DOHH2 (cell line): ENCODE results near the gene COPS8.

ENCODE experiments used
- H3F3A ChIP-seq: fragments of 200-600 bp; sonication (generic), shearing (Covaris generic); 2 replicates; pipeline ENCODE4 v1.6.0; 2016; ENCODE audit warnings: antibody characterized with exemption, mild to moderate bottlenecking; ENCODE audit not compliant: control insufficient read depth, insufficient read depth
- H3K27ac ChIP-seq: fragments of 200-600 bp; sonication (generic); 2 replicates; pipeline ENCODE4 v1.5.1; 2014; ENCODE audit warnings: low read depth, mild to moderate bottlenecking, low read length, moderate library complexity
- H3K27me3 ChIP-seq: fragments of 200-600 bp; sonication (generic); 2 replicates; pipeline ENCODE4 v1.6.1; 2014; ENCODE audit warnings: mild to moderate bottlenecking, low read length, mixed read lengths; ENCODE audit not compliant: control insufficient read depth
- H3K36me3 ChIP-seq: fragments of 200-600 bp; sonication (generic); 2 replicates; pipeline ENCODE4 v1.6.1; 2014; ENCODE audit warnings: mild to moderate bottlenecking, low read length, moderate library complexity, mixed read lengths; ENCODE audit not compliant: control insufficient read depth
- H3K4me1 ChIP-seq: fragments of 200-600 bp; sonication (generic); 2 replicates; pipeline ENCODE4 v1.6.1; 2014; ENCODE audit warnings: mild to moderate bottlenecking, low read length, mixed read lengths; ENCODE audit not compliant: control insufficient read depth
- H3K4me2 ChIP-seq: fragments of 200-600 bp; sonication (generic); 2 replicates; pipeline ENCODE4 v1.6.0; 2014; ENCODE audit warnings: mild to moderate bottlenecking, low read length, moderate library complexity
- H3K4me3 ChIP-seq: fragments of 200-600 bp; sonication (generic); 2 replicates; pipeline ENCODE4 v1.5.1; 2014; ENCODE audit warnings: mild to moderate bottlenecking, low read length, mixed read lengths
- H3K79me2 ChIP-seq: fragments of 200-600 bp; sonication (generic); 2 replicates; pipeline ENCODE4 v1.6.1; 2014; ENCODE audit warnings: mild to moderate bottlenecking, low read length, mixed read lengths; ENCODE audit not compliant: control insufficient read depth
- H3K9me2 ChIP-seq: fragments of 200-600 bp; sonication (generic); replicated peaks from 2 replicates; pipeline ENCODE4 v1.6.1; 2014; ENCODE audit warnings: mild to moderate bottlenecking, low read length, mixed read lengths; ENCODE audit not compliant: control insufficient read depth
- H3K9me3 ChIP-seq: fragments of 200-600 bp; sonication (generic); 2 replicates; pipeline ENCODE4 v1.6.1; 2014; ENCODE audit warnings: antibody characterized with exemption, low read length, mixed read lengths; ENCODE audit not compliant: control insufficient read depth, insufficient read depth
- H4K20me1 ChIP-seq: fragments of 200-600 bp; sonication (generic); 2 replicates; pipeline ENCODE4 v1.6.0; 2014; ENCODE audit warnings: low read depth, mild to moderate bottlenecking, antibody characterized with exemption, low read length, moderate library complexity; ENCODE audit not compliant: control insufficient read depth, insufficient read depth
- CTCF ChIP-seq: fragments of 200-600 bp; sonication (generic); IDR thresholded peaks from one replicate; pipeline ENCODE4 v1.5.1; 2014; ENCODE audit warnings: antibody characterized with exemption, mild to moderate bottlenecking, low read depth, low read length; ENCODE audit not compliant: poor library complexity, severe bottlenecking
- EZH2phosphoT487 ChIP-seq: fragments of 200-600 bp; sonication (generic); IDR thresholded peaks from 2 replicates; pipeline ENCODE4 v1.6.1; 2017; ENCODE audit warnings: borderline replicate concordance, mild to moderate bottlenecking, antibody characterized with exemption, low read length, moderate library complexity, mixed read lengths

Gene COPS8

GRCh38 chr2:237122214-237122666 is 36.6 kb downstream of the COPS8 start:
- no peaks in the 10 kb centered on the region for H3K36me3 ChIP-seq
- H3K79me2 ChIP-seq = no peaks in the 10 kb centered on the region
- peaks cover 9% of the 10 kb centered on the region for H3K4me1 ChIP-seq
- H3K4me2 ChIP-seq = no peak overlapping the region
- TF ChIP-seq CTCF (peak; percentile 50), EZH2phosphoT487 (no peak)
- no peaks in the 10 kb centered on the region for H3K27me3 ChIP-seq
- H3K9me3 ChIP-seq = no peaks in the 10 kb centered on the region
- H3F3A ChIP-seq = no peaks in the 10 kb centered on the region
- H3K9me2 ChIP-seq = no peaks in the 10 kb centered on the region
- no peak overlapping the region for H3K4me3 ChIP-seq
- H4K20me1 ChIP-seq = no peaks in the 10 kb centered on the region
- no peak overlapping the region for H3K27ac ChIP-seq

GRCh38 chr2:237124820-237125219 is 39.1 kb downstream of the COPS8 start:
- Histone ChIP-seq H4K20me1 (no peaks in the 10 kb centered on the region), H3K4me2 (no peak overlapping the region), H3K36me3 (no peaks in the 10 kb centered on the region), H3K9me2 (no peaks in the 10 kb centered on the region), H3F3A (no peaks in the 10 kb centered on the region), H3K27me3 (no peaks in the 10 kb centered on the region), H3K79me2 (no peaks in the 10 kb centered on the region), H3K27ac (no peak overlapping the region), H3K4me1 (no peaks in the 10 kb centered on the region), H3K4me3 (no peak overlapping the region), H3K9me3 (peaks cover 11% of the 10 kb centered on the region; the same call in 1 of the 2 replicates)
- no peak for TF ChIP-seq EZH2phosphoT487
- no peak for TF ChIP-seq CTCF

- no peaks in the 10 kb centered on the region for H3F3A ChIP-seq
- H3K4me3 ChIP-seq = no peak overlapping the region
- no peaks in the 10 kb centered on the region for H3K9me2 ChIP-seq
- H4K20me1 ChIP-seq = no peaks in the 10 kb centered on the region
- no peaks in the 10 kb centered on the region for H3K27me3 ChIP-seq
- H3K4me1 ChIP-seq = no peaks in the 10 kb centered on the region
- H3K4me2 ChIP-seq = no peak overlapping the region
- peaks cover 23% of the 10 kb centered on the region for H3K9me3 ChIP-seq
- H3K27ac ChIP-seq = no peak overlapping the region
- TF ChIP-seq CTCF = no peak
- H3K79me2 ChIP-seq = no peaks in the 10 kb centered on the region
- no peaks in the 10 kb centered on the region for H3K36me3 ChIP-seq
Measured at GRCh38 chr2:237125967-237126366, 40.3 kb downstream of the COPS8 start.
